Measurements from ENCODE around the gene CBFA2T3.

The CBFA2T3 gene

DNA sequence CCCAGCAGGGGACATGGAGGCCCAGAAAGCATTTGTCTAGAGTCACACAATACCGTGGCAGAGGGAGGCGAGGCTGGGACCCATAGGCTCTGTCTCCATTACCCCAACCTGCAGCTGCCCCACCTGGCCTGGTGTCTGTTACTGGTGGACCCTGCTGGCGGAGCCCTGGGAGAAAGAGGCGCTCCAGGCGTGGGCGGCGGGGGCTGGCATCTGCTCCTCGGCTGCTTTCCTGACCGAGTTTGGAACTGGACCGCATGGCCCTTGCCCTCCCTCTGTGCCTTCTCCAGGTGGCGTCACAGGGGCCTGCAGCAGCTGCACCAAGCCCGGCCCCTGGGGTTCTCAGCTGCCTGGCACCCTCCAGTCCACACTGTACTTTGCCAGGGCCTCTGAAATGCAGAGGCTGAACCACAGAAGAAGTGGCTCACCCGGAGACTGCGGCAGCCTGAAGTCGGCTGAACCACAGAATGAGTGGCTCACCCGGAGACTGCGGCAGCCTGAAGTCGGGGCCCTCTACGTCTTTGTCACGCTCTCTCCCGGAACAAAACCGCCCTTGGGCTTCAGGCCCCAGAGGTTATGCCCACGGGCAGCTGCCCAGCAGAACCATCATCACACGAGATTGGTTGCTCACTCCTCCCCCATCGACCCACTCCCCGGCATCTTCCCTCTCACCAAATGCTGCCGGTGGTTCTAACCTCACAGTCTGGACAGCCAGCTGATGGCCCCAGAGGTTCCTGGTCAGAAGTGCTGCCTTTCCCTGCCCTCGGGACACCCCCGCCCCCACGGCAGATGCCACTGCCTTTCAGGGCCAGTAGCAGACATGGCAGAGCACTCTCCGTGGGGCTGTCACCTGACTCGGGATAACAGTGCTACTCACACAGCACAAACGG is 20.2 kb downstream of the CBFA2T3 start:
- TF ChIP-seq CTCF (IDR thresholded peaks at IDR 0.05; ENCODE audit: insufficient read depth, low read length): no peak
- peak; percentile 41; the same call in 1 of the 2 replicates for TF ChIP-seq POLR2AphosphoS5 (IDR thresholded peaks at IDR 0.05; ENCODE audit: low read depth)
- DNase-seq (ENCODE audit: low read depth in 1 of 2, low spot score in 1 of 2): peak in 1 of 2 experiments; percentile 60
- peak overlapping the region; percentile 15; the same call in 1 of the 2 replicates for H3K4me3 ChIP-seq (replicated peaks; ENCODE audit: insufficient read depth, low read length)
- H3K27me3 ChIP-seq (ENCODE audit: insufficient read depth, poor library complexity, severe bottlenecking): no peaks in the 10 kb centered on the region
- peak overlapping the region; percentile 54 for H3K27ac ChIP-seq (replicated peaks)

DNA sequence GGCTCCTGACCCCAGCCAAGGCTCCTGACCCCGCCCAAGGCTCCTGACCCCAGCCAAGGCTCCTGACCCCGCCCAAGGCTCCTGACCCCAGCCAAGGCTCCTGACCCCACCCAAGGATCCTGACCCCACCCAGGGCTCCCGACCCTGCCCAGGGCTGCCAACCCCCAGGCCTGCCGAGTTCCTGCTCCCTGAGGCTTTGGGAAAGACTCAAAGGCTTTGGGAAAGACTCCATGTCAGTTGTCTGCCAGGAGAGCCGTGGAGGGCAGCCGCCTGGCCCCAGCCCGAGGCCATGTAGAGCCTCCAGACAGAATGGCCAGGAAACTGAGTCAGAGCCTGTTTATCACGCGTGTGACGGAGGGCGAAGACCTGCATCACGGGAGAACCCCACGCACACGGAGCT is 21.1 kb downstream of the CBFA2T3 start:
- Histone ChIP-seq H3K4me3 (replicated peaks; ENCODE audit: insufficient read depth, low read length) (no peak overlapping the region), H3K27ac (replicated peaks) (no peak overlapping the region), H3K27me3 (ENCODE audit: insufficient read depth, poor library complexity, severe bottlenecking) (no peaks in the 10 kb centered on the region)
- TF ChIP-seq, protein P1, sequence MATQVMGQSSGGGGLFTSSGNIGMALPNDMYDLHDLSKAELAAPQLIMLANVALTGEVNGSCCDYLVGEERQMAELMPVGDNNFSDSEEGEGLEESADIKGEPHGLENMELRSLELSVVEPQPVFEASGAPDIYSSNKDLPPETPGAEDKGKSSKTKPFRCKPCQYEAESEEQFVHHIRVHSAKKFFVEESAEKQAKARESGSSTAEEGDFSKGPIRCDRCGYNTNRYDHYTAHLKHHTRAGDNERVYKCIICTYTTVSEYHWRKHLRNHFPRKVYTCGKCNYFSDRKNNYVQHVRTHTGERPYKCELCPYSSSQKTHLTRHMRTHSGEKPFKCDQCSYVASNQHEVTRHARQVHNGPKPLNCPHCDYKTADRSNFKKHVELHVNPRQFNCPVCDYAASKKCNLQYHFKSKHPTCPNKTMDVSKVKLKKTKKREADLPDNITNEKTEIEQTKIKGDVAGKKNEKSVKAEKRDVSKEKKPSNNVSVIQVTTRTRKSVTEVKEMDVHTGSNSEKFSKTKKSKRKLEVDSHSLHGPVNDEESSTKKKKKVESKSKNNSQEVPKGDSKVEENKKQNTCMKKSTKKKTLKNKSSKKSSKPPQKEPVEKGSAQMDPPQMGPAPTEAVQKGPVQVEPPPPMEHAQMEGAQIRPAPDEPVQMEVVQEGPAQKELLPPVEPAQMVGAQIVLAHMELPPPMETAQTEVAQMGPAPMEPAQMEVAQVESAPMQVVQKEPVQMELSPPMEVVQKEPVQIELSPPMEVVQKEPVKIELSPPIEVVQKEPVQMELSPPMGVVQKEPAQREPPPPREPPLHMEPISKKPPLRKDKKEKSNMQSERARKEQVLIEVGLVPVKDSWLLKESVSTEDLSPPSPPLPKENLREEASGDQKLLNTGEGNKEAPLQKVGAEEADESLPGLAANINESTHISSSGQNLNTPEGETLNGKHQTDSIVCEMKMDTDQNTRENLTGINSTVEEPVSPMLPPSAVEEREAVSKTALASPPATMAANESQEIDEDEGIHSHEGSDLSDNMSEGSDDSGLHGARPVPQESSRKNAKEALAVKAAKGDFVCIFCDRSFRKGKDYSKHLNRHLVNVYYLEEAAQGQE (IDR thresholded peaks at IDR 0.05; ENCODE audit: insufficient replicate concordance, low read depth): no peak
- TF ChIP-seq POLR2AphosphoS5 (IDR thresholded peaks at IDR 0.05; ENCODE audit: low read depth) (no peak), SPI1 (IDR thresholded peaks at IDR 0.05; ENCODE audit: borderline replicate concordance, low read depth) (no peak), GABPA (IDR thresholded peaks at IDR 0.05; ENCODE audit: low read depth) (no peak), CTCF (IDR thresholded peaks at IDR 0.05; ENCODE audit: insufficient read depth, low read length) (no peak)
- DNase-seq (ENCODE audit: low read depth in 1 of 2, low spot score in 1 of 2): no peak

DNA sequence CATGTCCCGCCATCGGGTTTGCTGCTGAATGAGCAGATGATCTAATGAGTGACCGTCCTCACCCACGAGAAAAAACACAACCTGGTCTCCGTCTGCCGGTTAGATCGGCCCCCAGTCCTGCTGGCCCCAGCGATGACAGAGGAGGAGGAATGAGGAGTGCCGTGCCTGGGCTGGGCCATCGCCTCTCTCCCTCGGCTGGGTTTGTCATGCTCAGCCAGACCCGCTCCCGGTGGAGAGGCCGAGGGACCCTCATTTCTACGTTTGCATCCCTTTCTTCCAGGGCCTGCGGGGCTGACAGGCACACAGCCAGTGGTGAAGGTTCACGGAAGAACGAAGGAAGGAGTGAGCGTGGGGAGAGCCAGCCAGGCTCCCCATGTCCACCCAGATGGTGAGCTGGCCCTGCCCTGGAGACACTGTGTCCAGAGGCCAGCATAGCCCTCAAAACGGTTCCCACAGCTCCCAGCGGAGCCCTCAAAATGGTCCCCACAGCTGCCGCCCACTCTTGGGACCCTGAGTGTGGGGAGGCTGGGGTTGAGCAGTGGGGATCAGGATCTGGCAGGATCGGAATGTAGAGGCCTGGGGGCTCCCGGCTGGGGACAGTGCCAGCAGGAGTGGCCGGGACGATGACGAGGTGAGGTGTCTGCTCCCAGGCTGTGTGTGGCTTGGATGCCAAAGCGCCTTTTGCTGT is 23.9 kb downstream of the CBFA2T3 start:
- DNase-seq (ENCODE audit: low read depth in 1 of 2, low spot score in 1 of 2): no peak
- TF ChIP-seq CTCF (IDR thresholded peaks at IDR 0.05; ENCODE audit: insufficient read depth, low read length) (no peak), GABPA (IDR thresholded peaks at IDR 0.05; ENCODE audit: low read depth) (no peak), SPI1 (IDR thresholded peaks at IDR 0.05; ENCODE audit: borderline replicate concordance, low read depth) (no peak), POLR2AphosphoS5 (IDR thresholded peaks at IDR 0.05; ENCODE audit: low read depth) (no peak)
- TF ChIP-seq, protein P1 (IDR thresholded peaks at IDR 0.05; ENCODE audit: insufficient replicate concordance, low read depth): no peak
- H3K27me3 ChIP-seq (ENCODE audit: insufficient read depth, poor library complexity, severe bottlenecking): no peaks in the 10 kb centered on the region
- H3K4me3 ChIP-seq (replicated peaks; ENCODE audit: insufficient read depth, low read length): no peak overlapping the region
- H3K27ac ChIP-seq (replicated peaks): no peak overlapping the region

All from HL-60 (cell line).